ENCODE measurements around the gene TMEM169.
"Not testable (repeated sequence)": the region's sequence is repeated elsewhere in the genome, so short reads cannot be mapped to it uniquely, and the experiment has no call there.

The TMEM169 gene

GRCh38 chr2:216134958-216135541, 53.3 kb downstream of the TMEM169 start:
- DNase-seq, result no peak

GRCh38 chr2:216139884-216140283, 58.2 kb downstream of the TMEM169 start:
- peak in 2 of 4 experiments; percentile 25 to 27 for DNase-seq

DNA sequence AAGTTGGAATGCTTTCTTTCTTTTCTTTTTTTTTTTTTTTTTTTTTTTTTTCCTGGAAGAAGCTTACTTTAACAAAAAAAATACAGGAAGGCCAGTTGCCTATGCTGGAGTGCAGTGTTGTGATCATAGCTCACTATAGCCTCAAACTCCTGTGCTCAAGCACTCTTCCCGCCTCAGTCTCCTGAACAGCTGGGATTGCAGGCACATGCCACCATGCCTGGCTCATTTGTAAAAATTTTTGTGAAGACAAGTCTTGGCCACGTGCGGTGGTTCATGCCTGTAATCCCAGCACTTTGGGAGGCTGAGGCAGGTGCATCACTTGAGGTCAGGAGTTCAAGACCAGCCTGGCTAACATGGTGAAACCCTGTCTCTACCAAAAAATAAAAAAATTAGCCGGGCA, 59.8 kb downstream of the TMEM169 start:
- not testable (repeated sequence) for DNase-seq

- DNase-seq, result no peak
Observed at GRCh38 chr2:216142540-216142939, 60.8 kb downstream of the TMEM169 start.

DNA sequence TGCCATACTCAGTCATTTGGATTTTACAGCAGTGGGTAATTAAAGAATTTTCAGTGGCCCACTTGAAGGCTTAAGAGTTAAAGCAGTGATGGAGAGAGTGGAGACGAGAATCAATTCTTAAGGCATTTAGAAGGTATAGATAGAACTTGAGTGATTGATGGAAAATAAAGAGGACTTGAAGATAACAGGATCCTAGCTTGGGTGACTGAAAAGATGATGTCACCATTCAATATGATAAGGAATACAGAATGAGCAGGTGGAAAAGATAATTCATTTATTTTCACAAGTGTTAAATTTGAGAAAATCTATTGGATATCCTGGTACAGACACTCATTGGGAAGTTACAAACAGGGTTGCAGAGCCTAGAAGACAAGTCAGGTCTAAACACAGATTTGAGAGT, 62.7 kb downstream of the TMEM169 start:
- no peak for DNase-seq

DNA sequence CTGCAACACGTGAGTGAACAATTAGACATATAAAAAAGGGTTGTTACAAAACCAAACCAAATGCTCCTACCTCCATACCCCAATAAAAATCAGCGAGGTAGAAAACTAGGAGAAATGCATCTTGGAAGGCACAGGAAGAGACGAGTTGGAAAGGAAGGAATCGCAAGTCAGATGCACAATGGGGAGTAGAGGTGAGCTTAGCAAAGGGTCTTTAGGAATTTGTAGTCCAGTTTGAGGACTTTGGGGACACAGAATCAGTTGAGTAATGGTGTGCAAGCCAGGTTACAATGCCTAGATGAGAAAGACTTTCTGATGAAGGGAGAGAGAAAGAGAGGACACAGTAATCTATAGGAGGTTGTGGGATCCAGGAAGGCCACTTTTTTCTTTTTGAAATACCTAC, 63.1 kb downstream of the TMEM169 start:
- DNase-seq, result no peak

DNA sequence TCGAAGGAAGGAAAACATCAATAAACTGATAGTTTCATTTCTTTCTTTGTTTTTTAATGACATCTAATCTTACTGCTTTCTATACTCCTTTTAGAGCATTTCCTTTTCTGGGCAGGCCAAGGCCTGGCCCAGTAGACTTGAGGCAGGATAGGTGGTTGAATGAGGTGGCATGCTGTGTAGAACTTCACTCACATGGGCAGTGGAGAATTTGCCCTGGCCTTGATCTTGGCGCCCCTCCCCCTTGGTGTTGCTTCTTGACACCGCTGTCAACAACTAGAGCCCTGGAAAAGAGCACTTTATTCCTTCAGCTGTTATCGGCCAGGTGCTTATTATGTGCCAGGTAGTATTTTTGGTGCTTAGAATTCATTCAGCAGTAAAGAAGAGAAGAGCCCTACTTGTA, 64.9 kb downstream of the TMEM169 start:
- no peak for DNase-seq

- DNase-seq, result no peak
Observed at GRCh38 chr2:216147172-216148131, 65.7 kb downstream of the TMEM169 start.

DNA sequence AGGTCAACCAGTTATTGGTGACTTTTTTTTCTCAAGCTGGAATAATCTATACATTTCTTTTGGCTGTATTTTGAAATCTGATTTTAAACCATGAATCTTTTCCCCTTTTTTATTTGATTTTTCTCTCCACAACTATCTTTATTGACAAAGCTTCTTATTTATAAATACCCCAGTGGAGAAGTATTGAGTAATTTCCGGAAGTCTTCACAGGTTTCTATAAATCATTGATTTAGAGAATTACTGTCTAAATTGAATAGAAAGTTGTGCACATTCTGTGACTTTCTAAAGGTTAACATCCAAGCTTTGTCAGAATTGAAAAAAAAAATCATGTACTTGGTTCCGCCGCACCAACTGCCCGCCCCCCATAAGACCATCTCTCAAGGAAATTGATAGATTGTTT, 67.3 kb downstream of the TMEM169 start:
- no peak for DNase-seq

- DNase-seq, result no peak
Observed at GRCh38 chr2:216149741-216150140, 68.0 kb downstream of the TMEM169 start.

DNA sequence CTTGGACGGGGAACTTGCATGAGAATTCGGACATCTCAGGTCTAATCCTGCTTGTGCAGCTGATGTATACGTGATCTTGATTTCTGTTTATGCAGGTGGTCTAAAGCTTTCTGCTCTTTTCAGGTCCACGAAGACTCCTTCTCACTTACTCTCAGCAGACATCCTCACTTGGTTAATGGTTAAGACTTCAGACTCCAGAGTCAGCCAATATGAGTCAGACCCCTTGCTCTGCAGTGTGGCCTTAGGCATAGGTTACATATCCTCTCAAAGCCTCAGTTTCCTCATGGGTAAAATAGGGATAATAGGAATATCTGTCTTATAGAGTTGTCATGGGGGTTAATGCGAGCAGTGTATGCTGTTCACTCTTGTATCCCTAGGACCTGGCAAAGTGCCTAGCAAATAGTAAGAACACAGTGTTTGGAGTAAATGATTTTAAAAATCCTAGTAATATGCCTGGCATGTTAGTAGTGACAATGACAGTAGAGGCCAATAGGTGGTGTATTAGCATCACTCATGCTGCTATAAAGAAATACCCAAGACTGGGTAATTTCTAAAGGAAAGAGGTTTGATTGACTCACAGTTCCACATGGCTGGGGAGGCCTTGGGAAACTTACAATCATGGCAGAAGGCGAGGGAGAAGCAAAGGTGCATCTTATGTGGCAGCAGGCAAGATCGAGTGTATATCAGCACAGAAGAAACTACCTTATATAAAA, 69.8 kb downstream of the TMEM169 start:
- DNase-seq, result peak in 2 of 4 experiments; percentile 19 to 28
